GM18502 (cell line): Measurements from ENCODE around the gene SGMS1.
"Not testable (repeated sequence)": the region's sequence is repeated elsewhere in the genome, so short reads cannot be mapped to it uniquely, and the experiment has no call there.

ENCODE experiments used
- ATAC-seq: cut with Tn5 transposase; IDR thresholded peaks from one replicate; pipeline ENCODE4 v1.9.1; 2021; ENCODE audit warnings: mild to moderate bottlenecking; ENCODE audit not compliant: unreplicated experiment, poor library complexity

SGMS1 gene

DNA sequence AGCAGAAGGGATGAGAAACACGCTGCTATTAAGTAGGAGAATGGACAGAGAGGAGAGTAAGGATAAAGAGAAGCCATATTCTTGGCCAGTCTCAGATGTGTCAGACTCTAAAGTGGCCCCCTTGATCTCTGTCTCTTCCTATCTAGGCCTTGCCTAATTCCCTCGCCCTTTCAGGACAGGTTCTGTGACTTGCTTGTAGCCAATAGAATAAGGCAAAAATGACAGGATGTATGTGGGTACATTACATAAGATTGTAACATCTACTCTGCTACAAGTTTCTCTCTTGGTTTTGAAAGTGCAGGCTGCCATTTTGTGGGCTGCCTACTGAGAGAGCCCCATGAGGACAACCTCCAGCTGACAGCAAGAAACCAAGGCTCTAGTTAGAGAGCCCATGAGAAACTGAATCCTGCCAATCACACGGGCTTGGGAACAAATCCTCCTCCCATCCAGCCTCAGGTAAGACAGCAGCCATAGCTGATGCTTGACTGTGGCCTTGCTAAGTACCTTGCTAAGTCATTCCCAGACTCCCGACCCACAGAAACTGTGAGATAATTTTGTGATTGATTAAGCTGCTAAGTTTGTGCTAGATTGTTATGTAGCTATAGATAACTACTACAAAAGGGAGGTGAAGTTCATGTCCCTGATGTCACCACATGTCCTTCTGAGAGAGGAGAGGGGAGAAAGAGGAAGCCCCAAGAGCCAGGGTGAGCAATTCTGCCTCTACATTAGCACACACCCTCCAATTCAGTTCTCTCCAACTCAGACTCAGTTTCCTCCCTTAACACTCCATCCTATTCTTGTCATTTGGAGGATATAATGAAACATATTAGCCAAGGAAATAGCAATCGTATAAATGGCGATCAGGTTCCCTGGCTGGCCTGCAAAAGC is 185.5 kb downstream of the SGMS1 start:
- no peak for ATAC-seq

DNA sequence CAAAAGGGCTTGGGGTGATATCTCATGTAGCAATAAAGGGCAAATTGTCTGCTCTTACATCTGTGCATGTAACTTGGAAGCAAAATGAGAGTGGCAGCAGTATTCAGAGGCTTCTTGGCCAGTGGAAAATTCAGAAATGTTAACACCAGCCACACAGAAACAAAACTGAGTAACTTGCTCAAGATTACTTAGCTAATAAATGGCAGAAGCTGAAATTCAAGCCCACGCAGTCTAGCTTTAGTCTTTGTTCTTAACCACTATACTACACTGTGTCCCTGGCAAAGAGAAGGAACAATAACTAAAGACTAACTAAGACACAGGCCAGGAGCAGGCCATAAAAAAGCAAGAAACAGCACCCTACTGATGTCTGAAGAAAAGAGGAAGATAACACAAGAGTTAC is 186.5 kb downstream of the SGMS1 start:
- no peak for ATAC-seq

DNA sequence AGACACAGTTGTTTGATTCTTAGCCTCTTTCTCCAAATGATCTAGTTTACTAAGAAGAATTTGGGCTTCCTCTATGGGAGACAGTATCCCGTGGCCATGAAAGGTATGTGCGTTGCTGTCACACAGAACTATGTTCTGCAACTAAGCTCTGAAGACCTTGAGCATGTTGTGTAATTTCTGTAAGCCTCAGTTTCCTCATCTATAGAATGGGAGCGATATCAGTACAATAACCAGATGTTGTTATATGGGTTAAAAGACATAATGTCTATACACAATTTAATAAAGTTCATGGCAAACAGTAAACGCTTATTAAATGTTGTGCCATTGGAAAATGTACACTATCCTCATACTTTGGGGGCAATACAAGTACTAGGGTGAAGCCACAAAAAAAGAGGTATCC is 187.0 kb downstream of the SGMS1 start:
- ATAC-seq, result no peak

DNA sequence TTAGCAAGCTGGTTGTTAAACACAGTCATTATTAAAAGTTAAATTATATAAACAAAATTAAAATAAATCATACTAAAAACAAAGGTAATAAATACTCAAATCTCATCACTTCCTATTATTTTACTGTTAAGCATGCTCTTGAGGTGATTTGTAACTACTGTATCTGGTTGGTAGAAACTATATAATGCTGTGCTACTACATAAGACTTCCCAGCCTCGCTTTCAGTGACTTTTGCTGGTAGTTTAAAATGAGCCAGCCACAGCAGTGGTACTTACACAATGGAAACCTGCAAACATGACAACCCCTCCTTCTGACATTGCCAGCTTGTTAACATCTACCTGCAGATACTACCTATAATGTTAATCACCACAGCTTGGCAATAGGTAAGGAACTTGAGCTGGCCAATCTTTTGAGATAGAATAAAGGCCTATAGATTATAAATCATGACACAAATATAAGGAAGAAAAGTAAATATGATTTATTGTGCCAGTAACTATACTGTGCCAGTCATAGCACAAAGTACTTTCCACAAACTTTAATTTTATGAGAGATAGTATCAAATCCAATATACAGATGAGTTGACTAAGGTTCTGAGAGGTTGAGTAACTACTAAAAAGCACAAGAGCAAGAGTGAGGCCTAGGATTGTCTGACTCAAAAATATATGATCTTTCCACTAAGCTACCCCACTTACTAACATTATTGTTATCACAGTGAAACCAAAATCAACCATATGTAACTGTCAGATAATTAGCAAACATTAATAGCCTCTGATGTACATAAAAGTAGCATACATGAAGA is 191.3 kb downstream of the SGMS1 start:
- ATAC-seq, result peak; percentile 68

DNA sequence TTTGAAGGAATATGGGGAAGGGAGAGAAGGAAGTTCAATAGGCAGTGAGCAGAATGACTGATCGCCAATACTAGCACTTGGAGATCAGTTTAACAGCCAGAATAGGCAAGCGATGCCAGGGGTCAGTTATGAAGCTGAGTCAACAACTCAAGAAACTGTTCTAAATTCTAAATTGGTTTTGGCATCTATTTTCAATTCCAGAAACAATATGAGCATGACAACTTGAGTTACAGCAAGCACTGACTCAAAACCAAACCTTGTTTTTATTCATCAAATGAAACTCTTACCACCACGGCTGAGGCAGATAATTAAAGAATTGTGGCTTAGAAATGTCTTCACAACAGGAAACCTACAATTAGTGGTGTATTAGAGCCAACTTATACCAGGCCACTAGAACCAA is 192.0 kb downstream of the SGMS1 start:
- peak; percentile 83 for ATAC-seq

DNA sequence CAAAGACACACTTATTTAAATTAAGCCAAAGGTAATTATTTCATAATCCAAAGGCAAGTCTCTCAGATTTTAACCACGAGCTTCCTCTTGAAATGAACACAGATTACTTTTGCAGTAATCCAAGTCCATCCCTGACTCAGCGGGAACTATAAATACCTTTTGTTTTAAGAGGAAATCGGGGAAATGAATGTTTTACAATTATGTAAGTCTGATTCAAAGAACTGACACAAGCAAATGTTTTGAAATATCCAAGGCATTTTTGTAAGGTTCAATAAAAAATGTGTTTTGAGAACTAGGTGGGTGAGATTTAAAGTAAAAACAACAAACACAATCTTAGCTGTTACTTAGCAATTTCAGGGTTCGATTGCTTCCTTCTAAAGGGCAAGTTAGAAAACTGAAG is 192.6 kb downstream of the SGMS1 start:
- ATAC-seq, result no peak

DNA sequence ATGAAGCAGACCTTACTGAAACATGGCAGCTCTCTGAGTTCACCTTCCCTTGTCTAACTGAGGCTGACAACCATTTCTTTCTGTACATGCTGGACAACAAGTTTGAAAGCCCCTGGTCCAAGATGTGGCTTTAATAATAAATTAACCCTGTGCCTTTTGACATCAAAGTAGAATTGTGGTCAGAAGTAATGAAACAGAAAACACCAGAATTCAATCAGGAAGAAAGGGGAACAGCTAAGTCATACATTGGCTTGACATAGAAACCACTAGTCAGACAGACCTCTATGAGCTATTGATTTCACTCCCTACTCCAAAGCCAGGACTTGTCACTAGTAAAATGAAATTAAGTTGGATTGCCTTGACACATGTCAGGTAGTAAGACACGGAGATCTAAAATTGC is 197.3 kb downstream of the SGMS1 start:
- ATAC-seq, result peak; percentile 71

DNA sequence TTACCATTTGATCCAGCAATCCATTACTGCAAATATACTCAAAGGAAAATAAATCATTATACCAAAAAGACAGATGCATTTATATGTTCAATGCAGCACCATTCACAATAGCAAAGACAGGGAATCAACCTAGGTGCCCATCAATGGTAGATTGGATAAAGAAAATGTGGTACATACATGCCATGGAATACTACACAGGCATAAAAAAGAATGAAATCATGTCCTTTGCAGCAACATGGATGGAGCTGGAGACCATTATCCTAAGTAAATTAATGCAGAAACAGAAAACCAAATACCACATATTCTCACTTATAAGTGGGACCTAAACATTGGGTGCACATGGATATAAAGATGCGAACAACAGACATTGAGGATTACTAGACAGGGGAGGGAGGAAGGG is 198.5 kb downstream of the SGMS1 start:
- ATAC-seq, result not testable (repeated sequence)

DNA sequence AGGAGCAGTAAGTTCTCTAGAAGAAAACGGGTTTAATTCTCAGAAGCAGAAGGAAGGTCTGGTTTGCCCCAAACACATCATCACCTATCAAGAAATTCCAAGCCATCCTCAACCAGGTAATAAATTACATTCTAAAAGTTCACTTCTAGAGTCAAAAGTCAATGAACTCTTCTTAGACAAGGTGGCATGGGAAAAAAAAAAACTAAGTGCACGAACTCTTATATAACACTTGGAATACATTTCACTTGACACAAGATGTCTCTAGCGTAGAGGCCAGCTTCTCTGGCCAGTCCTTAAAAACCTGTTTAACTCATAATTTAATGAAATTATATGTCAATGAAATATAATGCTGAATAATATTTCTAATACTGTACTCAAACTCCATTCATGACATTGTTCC is 200.3 kb downstream of the SGMS1 start:
- no peak for ATAC-seq

DNA sequence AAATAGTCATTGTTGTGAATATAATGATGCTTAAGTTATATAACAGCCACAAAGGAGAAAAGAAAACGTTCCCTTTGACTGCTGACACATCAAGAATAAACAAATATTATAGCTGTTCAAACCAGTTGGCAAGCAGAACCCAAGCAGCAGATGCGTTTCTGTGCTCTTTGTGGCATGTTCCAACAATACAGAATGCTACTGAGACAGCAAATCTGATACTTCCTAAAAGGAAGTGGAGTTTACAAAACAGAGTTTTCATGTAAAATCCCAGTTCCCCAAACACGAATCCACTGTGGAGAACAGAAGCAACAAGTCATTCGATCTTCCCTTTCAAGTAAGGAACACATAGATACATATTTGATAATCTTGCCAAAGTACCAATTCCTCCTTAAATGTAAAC is 201.5 kb downstream of the SGMS1 start:
- ATAC-seq, result no peak

DNA sequence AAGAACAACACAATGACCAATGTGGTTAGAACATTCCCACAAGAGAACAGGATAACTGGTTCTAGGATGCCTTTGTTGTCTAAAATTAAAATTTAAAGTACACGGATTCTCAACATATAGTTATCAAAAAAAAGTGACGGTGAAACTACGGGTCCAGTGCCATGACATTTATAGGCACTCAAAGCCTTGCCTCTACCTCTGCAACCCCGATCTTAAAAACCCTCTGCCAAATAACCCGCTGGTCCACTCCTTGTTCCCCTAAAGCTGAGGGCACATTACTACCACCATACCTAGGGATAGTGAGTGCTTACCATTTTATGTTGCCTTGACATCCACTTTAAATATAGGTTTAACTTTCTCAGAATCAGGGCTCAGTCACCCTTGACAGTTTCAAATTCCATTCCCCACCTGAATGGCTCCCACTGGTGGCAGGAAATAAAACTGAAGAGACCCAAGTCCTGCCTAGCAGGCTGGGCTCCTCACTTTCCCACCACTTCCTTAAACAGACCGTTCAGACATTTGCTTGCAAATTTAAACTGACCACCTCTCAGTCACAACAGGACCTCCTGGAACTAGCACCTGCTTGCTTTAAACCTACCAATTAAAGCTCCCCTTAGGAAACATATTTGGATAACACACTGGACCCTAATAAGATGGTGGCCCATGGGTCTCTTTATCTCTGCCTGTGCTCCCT is 202.6 kb downstream of the SGMS1 start:
- ATAC-seq, result no peak

DNA sequence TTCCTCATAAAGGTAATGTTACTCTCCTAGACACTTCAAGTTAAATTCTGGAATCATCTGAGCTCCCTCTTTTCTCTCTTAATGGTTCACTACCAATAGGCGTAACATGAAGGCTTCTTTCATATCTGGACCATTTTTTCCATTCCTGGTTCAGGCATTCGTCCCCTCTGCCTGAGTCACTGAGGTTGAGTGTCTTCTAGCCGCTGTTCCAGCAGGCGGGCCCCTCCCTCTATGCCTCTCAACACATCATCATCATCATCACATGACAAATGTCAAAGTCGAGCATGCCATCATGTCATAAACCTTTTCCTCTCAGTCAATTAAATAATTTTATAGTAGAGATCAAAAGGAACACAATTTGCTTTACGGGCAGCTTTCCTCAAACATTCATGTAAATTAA is 203.6 kb downstream of the SGMS1 start:
- ATAC-seq, result no peak

DNA sequence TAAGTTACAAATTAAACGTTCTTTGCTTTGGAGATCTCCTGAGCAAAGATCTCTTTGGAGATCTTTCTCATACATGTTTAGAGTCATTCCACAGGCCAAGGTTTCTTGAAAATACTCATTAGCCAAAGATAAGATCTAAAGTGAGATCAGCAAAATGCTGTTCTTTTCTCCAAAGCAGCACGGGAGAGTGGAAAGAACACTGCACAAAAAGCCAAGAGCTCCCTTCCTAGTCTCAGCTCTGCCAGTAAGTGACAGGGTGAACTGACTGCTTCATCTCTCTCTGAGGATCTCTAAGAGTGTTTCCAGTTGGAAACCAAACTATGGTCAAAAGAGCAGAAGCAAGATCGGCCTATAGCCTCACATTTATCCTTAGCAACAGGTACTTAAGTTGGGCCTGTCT is 204.0 kb downstream of the SGMS1 start:
- no peak for ATAC-seq

DNA sequence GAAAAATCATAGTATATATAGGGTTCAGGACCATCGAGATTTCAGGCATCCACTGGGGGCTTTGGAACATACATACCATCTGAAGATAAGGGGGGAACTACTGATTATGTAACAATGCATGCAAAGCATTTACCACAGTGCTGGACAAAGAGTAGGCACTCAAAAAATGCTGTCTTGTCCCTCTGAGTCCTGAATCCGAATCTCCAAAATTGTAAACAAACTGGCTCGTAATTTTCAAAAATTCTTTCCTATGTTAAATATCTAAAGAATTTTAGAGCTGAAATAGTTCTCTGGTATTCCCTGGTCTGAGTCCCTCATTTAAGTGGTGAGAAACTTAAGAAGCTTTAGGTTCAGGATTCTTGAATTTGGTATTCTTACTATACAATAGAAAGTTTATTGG is 204.7 kb downstream of the SGMS1 start:
- ATAC-seq, result no peak

DNA sequence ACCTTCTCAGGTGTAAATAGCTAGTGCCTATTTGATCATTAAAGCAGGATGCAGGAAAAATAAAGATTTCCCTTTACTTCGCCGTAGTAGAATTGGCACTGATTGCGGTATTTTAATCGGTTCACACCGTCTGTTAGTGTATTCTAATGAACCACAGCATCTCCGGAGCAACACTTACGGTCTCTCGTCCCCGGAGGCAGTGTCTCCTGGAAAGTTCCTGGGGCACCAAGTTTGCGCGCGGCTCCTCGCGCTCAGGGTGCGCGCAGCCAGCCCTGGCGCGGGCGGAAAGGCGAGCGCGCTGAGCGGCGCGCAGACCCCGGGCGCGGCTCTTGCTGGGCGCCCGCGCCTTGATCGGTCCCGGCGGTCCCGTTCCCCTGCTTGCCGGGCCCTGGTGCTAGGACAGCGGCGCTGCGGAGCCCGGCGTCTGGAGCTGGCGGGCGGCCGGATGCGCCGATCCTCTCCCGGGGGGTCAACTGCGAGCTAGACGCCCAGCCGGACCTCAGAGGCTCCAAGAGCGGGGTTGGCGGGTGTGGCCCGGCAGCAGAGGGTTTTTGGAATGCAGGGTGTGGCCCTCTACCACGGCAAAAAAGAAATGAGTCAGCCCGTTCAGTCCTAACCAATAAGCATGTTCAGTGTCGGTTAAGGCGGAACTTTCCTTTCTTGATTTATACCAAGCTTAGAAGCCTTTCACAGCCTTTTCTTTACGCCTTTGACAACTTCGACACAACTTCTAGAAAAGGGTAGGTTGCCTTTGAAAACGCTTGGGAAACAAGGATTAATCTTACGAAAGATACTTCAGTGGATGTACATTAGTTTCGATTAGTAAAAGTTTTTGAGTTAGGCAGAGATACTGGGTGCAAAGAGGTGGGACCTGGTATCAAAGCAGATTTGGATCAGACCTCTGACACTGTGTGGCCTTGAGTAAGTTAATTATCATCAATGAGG is 205.6 kb downstream of the SGMS1 start:
- peak; percentile 83 for ATAC-seq

DNA sequence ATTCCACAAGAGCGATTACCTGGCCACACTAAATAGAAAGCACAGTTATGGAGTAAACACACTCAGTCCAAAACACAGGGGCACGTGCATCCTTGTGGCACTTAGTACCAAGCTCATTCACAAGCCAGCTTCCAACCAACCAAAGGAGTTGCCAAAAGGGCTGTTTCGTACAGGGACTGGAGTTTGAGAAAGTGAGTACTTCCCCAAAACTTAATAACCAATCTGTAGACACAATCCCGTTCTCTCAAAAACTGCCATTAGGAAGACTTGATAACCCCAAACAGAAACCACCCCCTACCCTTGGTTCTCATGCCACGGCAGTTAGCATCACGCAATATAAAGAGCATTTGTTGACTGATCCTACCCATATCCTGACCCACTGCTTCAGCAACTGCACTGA is 206.3 kb downstream of the SGMS1 start:
- peak; percentile 17 for ATAC-seq

DNA sequence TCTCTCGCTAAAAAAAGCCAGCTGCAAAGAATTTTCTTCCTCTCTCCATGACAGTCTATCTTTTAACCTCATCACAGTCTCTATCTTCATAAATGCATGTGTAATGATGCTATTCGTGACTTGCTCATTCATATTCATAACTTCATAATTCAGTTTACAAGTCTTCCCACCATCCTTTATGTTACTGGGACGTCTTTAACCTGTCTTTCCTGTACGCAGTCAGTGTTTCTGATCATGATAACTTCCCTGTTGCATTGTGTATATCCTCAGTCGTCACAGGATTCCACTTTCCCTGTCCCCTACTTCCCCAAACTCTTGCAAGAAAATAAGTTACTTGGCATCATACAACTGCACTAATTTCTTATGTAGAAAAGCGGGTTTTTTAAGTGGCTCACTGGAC is 206.9 kb downstream of the SGMS1 start:
- no peak for ATAC-seq

DNA sequence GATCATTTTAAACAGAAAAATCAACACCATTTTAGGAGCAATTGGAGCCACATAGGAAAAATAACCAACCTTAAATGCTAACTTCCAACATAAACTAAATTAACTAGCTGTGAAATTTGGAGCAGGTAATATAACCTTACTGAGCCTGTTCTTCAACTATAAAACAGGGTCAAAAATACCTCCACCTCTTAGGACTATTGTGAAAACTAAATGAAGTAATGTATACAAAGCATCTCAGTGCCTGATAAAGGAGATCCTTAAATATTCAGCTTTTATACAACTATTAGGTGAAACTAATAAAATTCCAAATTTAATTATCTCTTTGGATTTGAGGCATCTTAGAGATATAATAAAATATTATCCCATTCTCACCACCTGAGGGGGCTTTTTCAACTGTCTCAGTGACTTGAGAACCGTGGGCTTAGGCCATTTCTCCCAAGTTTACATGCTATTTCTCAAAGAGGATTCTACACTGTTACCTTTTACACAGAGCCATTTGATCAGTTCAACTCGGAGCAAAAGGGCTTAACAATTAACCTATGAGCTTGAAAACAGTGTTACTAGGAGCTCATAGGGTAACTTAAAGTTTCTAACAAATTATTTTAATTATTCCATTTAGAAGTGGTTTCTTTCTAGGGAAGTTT is 207.5 kb downstream of the SGMS1 start:
- ATAC-seq, result no peak

DNA sequence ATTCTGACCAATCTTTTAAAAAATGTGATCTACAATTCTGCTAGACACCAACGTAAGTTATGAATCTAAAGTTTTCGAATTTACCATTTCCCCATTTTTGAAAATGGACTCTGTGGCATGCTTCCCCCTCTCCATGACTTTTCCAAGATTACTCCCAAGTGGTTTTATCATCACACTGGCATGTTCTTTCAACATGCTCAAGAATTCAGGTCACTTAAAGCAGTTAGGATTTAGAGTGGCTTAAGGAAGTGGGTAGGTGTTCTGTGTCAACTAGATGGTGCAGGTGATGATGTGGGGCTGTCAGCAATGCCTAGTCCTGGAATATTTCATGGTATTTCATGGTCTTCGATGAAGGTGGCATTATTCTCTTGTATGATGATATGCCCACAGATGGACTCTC is 208.5 kb downstream of the SGMS1 start:
- no peak for ATAC-seq
